Measurements from ENCODE around the gene TMEM69.

- TF ChIP-seq CREB1 (IDR thresholded peaks at IDR 0.05; ENCODE audit: low read depth) (peak; percentile 93), SIX5 (IDR thresholded peaks at IDR 0.05; ENCODE audit: low read depth, low read length, severe bottlenecking) (peak; percentile 98), POLR2A (IDR thresholded peaks at IDR 0.05; ENCODE audit: low read depth, low read length) (peak; percentile 93), CTCF (IDR thresholded peaks at IDR 0.05 in 2 of 3, conservative IDR thresholded peaks at IDR 0.05 in 1 of 3; ENCODE audit: control insufficient read depth in 2 of 3, extremely low read depth in 1 of 3, insufficient read depth in 1 of 3, low read depth in 3 of 3, low read length in 3 of 3) (no peak), CEBPZ (IDR thresholded peaks at IDR 0.05; ENCODE audit: low read depth, low read length) (no peak), JUNB (IDR thresholded peaks at IDR 0.05) (no peak), MAX (IDR thresholded peaks at IDR 0.05; ENCODE audit: low read depth, low read length) (peak; percentile 54), NRF1 (conservative IDR thresholded peaks at IDR 0.05; ENCODE audit: low read depth, low read length) (peak; percentile 71), RCOR1 (conservative IDR thresholded peaks at IDR 0.05; ENCODE audit: low read depth, low read length) (no peak), CBX3 (IDR thresholded peaks at IDR 0.05; ENCODE audit: borderline replicate concordance, low read depth) (no peak), TCF12 (IDR thresholded peaks at IDR 0.05; ENCODE audit: low read depth, low read length) (peak; percentile 17; the same call in 1 of the 2 replicates), HDAC6 (IDR thresholded peaks at IDR 0.05; ENCODE audit: unreplicated experiment) (peak; percentile 57)
These were observed 797 bp upstream of the TMEM69 start for GRCh38 chr1:45687014-45687753.
